GM23338 (cell line): Measurements from ENCODE around the gene BRICD5. TPM values are rescaled to one million over a fixed set of nuclear protein-coding genes. Genes with fewer than 3 reads are reported as not detected.

Experiments
- ATAC-seq: fragments of 200-7000 bp; cut with Tn5 transposase; 3 replicates; pipeline ENCODE4 v1.9.1; 2020
- DNase-seq: peaks from one replicate; pipeline ENCODE4 v3.0.0-alpha.2; 2015; ENCODE audit warnings: low spot score
- H2AFZ ChIP-seq: fragments of 200-600 bp; sonication (generic); 2 replicates; pipeline ENCODE4 v1.8.0; 2016; ENCODE audit warnings: antibody characterized with exemption, mild to moderate bottlenecking, moderate library complexity
- H3F3A ChIP-seq: fragments of 200-600 bp; sonication (generic); replicated peaks from 2 replicates; pipeline ENCODE4 v1.8.0; 2017; ENCODE audit warnings: antibody characterized with exemption, mixed run types, low read depth
- H3K27ac ChIP-seq: fragments of 200-600 bp; sonication (generic); 2 replicates; pipeline ENCODE4 v1.6.1; 2016; ENCODE audit warnings: low read depth
- H3K27me3 ChIP-seq: fragments of 200-600 bp; sonication (generic); 2 replicates; pipeline ENCODE4 v1.8.0; 2016; ENCODE audit warnings: mild to moderate bottlenecking, mixed run types, moderate library complexity; ENCODE audit not compliant: insufficient read depth
- H3K36me3 ChIP-seq: fragments of 200-600 bp; sonication (generic); 2 replicates; pipeline ENCODE4 v1.8.0; 2016; ENCODE audit warnings: mild to moderate bottlenecking; ENCODE audit not compliant: insufficient read depth
- H3K4me1 ChIP-seq: fragments of 200-600 bp; sonication (generic); 2 replicates; pipeline ENCODE4 v1.8.0; 2016; ENCODE audit warnings: mild to moderate bottlenecking, moderate library complexity; ENCODE audit not compliant: insufficient read depth
- H3K4me2 ChIP-seq: fragments of 200-600 bp; sonication (generic); 2 replicates; pipeline ENCODE4 v1.7.1; 2017; ENCODE audit warnings: mixed run types
- H3K4me3 ChIP-seq: fragments of 200-600 bp; sonication (generic); 2 replicates; pipeline ENCODE4 v1.6.1; 2016; ENCODE audit warnings: mixed run types
- H3K79me2 ChIP-seq: fragments of 200-600 bp; sonication (generic); replicated peaks from 2 replicates; pipeline ENCODE4 v1.8.0; 2017; ENCODE audit warnings: mild to moderate bottlenecking; ENCODE audit not compliant: insufficient read depth
- H3K9me2 ChIP-seq: fragments of 200-600 bp; sonication (generic); 2 replicates; pipeline ENCODE4 v1.8.0; 2017; ENCODE audit not compliant: insufficient read depth
- H4K20me1 ChIP-seq: fragments of 200-600 bp; sonication (generic); replicated peaks from 2 replicates; pipeline ENCODE4 v1.8.0; 2017; ENCODE audit warnings: mild to moderate bottlenecking; ENCODE audit not compliant: insufficient read depth
- H3K27ac Mint-ChIP-seq: 2 replicates; pipeline ENCODE4 v1.8.0; 2020; ENCODE audit warnings: inconsistent platforms, mild to moderate bottlenecking, moderate library complexity, mixed read lengths
- H3K27me3 Mint-ChIP-seq: 3 replicates; pipeline ENCODE4 v1.8.0; 2022; ENCODE audit warnings: low read depth, mild to moderate bottlenecking, moderate library complexity, mixed read lengths, inconsistent platforms; ENCODE audit not compliant: insufficient read depth, poor library complexity
- H3K36me3 Mint-ChIP-seq: 3 replicates; pipeline ENCODE4 v1.8.0; 2021; ENCODE audit warnings: low read depth, mild to moderate bottlenecking, inconsistent platforms, moderate library complexity, mixed read lengths
- H3K4me1 Mint-ChIP-seq: 3 replicates; pipeline ENCODE4 v1.8.0; 2020; ENCODE audit warnings: mild to moderate bottlenecking, inconsistent platforms, mixed read lengths
- H3K4me3 Mint-ChIP-seq: 3 replicates; pipeline ENCODE4 v1.8.0; 2021; ENCODE audit warnings: moderate library complexity, mild to moderate bottlenecking, inconsistent platforms, mixed read lengths
- H3K9me3 Mint-ChIP-seq: 3 replicates; pipeline ENCODE4 v1.8.0; 2020; ENCODE audit warnings: moderate library complexity, mild to moderate bottlenecking, inconsistent platforms, mixed read lengths
- CREB1 ChIP-seq: fragments of 250-450 bp; sonication (Bioruptor Pico); IDR thresholded peaks from 2 replicates; pipeline ENCODE4 v1.5.0; 2020; ENCODE audit warnings: low read depth, mild to moderate bottlenecking, moderate library complexity
- EZH2 ChIP-seq: fragments of 200-600 bp; sonication (generic); IDR thresholded peaks from one replicate; pipeline ENCODE4 v1.8.0; 2017; ENCODE audit warnings: antibody characterized with exemption, mild to moderate bottlenecking, low read depth; ENCODE audit not compliant: unreplicated experiment
- EZH2phosphoT487 ChIP-seq: fragments of 200-600 bp; sonication (generic); IDR thresholded peaks from one replicate; pipeline ENCODE4 v1.8.1; 2018; ENCODE audit warnings: antibody characterized with exemption; ENCODE audit not compliant: unreplicated experiment
- JUNB ChIP-seq: IDR thresholded peaks from one replicate; pipeline ENCODE4 v1.6.1; 2016; ENCODE audit warnings: antibody characterized with exemption; ENCODE audit not compliant: unreplicated experiment
- NANOG ChIP-seq: IDR thresholded peaks from 2 replicates; pipeline ENCODE4 v1.6.1; 2016; ENCODE audit warnings: antibody characterized with exemption, borderline replicate concordance
- POLR2AphosphoS5 ChIP-seq: IDR thresholded peaks from 2 replicates; pipeline ENCODE4 v1.6.1; 2016; ENCODE audit warnings: antibody characterized with exemption, low read depth
- STAT1 ChIP-seq: IDR thresholded peaks from one replicate; pipeline ENCODE4 v1.6.1; 2016; ENCODE audit warnings: antibody characterized with exemption; ENCODE audit not compliant: unreplicated experiment
- ZNF114 ChIP-seq: fragments of 250-450 bp; sonication (Bioruptor Pico); IDR thresholded peaks from 2 replicates; pipeline ENCODE4 v1.5.0; 2020; ENCODE audit warnings: mild to moderate bottlenecking, moderate library complexity
- ZNF331 ChIP-seq: fragments of 250-450 bp; sonication (Bioruptor Pico); IDR thresholded peaks from 2 replicates; pipeline ENCODE4 v1.5.0; 2020; ENCODE audit warnings: low read depth, mild to moderate bottlenecking, moderate library complexity
- polyA plus RNA-seq: library from polyadenylated mRNA; unstranded; fragments of >200 nt; fragmentation: Nextera tagmentation; extraction: Ambion mirVana; gene quantifications from 2 replicates; pipeline ENCODE4 v1.2.1, GENCODE V29; 2016
- total RNA-seq: library from RNA; depleted of rRNA; stranded (reverse); fragments of >200 nt; shearing (Covaris generic); gene quantifications from 2 replicates; pipeline ENCODE4 v1.2.3, GENCODE V29; 2014
- TF ChIP-seq, protein P1 (sequence below): fragments of 250-450 bp; sonication (Bioruptor Pico); IDR thresholded peaks from 2 replicates; pipeline ENCODE4 v1.5.0; 2020; ENCODE audit warnings: mild to moderate bottlenecking, moderate library complexity
- TF ChIP-seq, protein P2 (sequence below): IDR thresholded peaks from one replicate; pipeline ENCODE4 v1.6.1; 2018; ENCODE audit warnings: antibody characterized with exemption; ENCODE audit not compliant: unreplicated experiment
- TF ChIP-seq, protein P3 (sequence below), 2 experiments: fragments of 200-600 bp in 1 of 2; sonication (generic) in 1 of 2; conservative IDR thresholded peaks; 2 replicates each; pipeline versions ENCODE4 v1.5.1 to v1.6.1; 2016 to 2017; ENCODE audit warnings: antibody characterized with exemption in 2 of 2, low read depth in 2 of 2, mild to moderate bottlenecking in 2 of 2, moderate library complexity in 1 of 2
- TF ChIP-seq, protein P4 (sequence below): IDR thresholded peaks from 2 replicates; pipeline ENCODE4 v1.6.1; 2016; ENCODE audit warnings: antibody characterized with exemption

The BRICD5 gene
- total and polyA plus RNA-seq, 2 experiments from 2014 or later: 5.3 to 6.3 TPM

DNA sequence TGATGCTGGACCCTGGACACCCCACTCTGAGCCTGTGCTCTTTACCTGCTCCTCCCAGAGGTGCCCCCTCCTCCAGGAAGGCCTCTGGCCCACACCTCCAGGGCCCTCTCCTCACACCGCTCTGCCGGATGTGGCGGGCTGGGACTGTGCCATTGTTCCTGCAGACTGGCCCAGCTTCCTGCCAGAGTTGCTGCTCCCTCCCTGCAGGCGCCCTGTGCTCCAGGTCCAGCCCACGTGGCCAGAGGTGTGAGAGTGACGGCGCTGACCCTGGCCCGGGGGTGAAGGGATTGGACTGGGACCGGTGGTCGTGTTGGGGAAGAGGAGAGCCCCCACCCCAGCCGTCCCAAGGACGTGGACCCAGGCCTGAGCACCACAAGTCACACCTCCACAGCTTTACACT is 18.4 kb upstream of the BRICD5 start:
- no peak overlapping the region for H3K4me3 Mint-ChIP-seq
- ATAC-seq: no peak
- TF ChIP-seq, protein P1, sequence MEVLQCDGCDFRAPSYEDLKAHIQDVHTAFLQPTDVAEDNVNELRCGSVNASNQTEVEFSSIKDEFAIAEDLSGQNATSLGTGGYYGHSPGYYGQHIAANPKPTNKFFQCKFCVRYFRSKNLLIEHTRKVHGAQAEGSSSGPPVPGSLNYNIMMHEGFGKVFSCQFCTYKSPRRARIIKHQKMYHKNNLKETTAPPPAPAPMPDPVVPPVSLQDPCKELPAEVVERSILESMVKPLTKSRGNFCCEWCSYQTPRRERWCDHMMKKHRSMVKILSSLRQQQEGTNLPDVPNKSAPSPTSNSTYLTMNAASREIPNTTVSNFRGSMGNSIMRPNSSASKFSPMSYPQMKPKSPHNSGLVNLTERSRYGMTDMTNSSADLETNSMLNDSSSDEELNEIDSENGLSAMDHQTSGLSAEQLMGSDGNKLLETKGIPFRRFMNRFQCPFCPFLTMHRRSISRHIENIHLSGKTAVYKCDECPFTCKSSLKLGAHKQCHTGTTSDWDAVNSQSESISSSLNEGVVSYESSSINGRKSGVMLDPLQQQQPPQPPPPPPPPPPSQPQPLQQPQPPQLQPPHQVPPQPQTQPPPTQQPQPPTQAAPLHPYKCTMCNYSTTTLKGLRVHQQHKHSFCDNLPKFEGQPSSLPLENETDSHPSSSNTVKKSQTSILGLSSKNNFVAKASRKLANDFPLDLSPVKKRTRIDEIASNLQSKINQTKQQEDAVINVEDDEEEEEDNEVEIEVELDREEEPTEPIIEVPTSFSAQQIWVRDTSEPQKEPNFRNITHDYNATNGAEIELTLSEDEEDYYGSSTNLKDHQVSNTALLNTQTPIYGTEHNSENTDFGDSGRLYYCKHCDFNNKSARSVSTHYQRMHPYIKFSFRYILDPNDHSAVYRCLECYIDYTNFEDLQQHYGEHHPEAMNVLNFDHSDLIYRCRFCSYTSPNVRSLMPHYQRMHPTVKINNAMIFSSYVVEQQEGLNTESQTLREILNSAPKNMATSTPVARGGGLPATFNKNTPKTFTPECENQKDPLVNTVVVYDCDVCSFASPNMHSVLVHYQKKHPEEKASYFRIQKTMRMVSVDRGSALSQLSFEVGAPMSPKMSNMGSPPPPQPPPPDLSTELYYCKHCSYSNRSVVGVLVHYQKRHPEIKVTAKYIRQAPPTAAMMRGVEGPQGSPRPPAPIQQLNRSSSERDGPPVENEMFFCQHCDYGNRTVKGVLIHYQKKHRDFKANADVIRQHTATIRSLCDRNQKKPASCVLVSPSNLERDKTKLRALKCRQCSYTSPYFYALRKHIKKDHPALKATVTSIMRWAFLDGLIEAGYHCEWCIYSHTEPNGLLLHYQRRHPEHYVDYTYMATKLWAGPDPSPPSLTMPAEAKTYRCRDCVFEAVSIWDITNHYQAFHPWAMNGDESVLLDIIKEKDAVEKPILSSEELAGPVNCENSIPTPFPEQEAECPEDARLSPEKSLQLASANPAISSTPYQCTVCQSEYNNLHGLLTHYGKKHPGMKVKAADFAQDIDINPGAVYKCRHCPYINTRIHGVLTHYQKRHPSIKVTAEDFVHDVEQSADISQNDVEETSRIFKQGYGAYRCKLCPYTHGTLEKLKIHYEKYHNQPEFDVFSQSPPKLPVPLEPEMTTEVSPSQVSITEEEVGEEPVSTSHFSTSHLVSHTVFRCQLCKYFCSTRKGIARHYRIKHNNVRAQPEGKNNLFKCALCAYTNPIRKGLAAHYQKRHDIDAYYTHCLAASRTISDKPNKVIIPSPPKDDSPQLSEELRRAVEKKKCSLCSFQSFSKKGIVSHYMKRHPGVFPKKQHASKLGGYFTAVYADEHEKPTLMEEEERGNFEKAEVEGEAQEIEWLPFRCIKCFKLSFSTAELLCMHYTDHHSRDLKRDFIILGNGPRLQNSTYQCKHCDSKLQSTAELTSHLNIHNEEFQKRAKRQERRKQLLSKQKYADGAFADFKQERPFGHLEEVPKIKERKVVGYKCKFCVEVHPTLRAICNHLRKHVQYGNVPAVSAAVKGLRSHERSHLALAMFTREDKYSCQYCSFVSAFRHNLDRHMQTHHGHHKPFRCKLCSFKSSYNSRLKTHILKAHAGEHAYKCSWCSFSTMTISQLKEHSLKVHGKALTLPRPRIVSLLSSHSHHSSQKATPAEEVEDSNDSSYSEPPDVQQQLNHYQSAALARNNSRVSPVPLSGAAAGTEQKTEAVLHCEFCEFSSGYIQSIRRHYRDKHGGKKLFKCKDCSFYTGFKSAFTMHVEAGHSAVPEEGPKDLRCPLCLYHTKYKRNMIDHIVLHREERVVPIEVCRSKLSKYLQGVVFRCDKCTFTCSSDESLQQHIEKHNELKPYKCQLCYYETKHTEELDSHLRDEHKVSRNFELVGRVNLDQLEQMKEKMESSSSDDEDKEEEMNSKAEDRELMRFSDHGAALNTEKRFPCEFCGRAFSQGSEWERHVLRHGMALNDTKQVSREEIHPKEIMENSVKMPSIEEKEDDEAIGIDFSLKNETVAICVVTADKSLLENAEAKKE (CRISPR knock-in tag): no peak
- no peak for TF ChIP-seq STAT1
- no peak for TF ChIP-seq ZNF331 (CRISPR knock-in tag)
- TF ChIP-seq NANOG: no peak
- no peak for TF ChIP-seq JUNB
- TF ChIP-seq, protein P2, sequence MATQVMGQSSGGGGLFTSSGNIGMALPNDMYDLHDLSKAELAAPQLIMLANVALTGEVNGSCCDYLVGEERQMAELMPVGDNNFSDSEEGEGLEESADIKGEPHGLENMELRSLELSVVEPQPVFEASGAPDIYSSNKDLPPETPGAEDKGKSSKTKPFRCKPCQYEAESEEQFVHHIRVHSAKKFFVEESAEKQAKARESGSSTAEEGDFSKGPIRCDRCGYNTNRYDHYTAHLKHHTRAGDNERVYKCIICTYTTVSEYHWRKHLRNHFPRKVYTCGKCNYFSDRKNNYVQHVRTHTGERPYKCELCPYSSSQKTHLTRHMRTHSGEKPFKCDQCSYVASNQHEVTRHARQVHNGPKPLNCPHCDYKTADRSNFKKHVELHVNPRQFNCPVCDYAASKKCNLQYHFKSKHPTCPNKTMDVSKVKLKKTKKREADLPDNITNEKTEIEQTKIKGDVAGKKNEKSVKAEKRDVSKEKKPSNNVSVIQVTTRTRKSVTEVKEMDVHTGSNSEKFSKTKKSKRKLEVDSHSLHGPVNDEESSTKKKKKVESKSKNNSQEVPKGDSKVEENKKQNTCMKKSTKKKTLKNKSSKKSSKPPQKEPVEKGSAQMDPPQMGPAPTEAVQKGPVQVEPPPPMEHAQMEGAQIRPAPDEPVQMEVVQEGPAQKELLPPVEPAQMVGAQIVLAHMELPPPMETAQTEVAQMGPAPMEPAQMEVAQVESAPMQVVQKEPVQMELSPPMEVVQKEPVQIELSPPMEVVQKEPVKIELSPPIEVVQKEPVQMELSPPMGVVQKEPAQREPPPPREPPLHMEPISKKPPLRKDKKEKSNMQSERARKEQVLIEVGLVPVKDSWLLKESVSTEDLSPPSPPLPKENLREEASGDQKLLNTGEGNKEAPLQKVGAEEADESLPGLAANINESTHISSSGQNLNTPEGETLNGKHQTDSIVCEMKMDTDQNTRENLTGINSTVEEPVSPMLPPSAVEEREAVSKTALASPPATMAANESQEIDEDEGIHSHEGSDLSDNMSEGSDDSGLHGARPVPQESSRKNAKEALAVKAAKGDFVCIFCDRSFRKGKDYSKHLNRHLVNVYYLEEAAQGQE: no peak
- TF ChIP-seq EZH2: no peak
- TF ChIP-seq POLR2AphosphoS5: no peak
- TF ChIP-seq, protein P3, sequence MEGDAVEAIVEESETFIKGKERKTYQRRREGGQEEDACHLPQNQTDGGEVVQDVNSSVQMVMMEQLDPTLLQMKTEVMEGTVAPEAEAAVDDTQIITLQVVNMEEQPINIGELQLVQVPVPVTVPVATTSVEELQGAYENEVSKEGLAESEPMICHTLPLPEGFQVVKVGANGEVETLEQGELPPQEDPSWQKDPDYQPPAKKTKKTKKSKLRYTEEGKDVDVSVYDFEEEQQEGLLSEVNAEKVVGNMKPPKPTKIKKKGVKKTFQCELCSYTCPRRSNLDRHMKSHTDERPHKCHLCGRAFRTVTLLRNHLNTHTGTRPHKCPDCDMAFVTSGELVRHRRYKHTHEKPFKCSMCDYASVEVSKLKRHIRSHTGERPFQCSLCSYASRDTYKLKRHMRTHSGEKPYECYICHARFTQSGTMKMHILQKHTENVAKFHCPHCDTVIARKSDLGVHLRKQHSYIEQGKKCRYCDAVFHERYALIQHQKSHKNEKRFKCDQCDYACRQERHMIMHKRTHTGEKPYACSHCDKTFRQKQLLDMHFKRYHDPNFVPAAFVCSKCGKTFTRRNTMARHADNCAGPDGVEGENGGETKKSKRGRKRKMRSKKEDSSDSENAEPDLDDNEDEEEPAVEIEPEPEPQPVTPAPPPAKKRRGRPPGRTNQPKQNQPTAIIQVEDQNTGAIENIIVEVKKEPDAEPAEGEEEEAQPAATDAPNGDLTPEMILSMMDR (conservative IDR thresholded peaks at IDR 0.05; ENCODE audit: low read depth in 2 of 2): no peak
- TF ChIP-seq CREB1 (CRISPR knock-in tag): no peak
- TF ChIP-seq EZH2phosphoT487: no peak
- TF ChIP-seq, protein P4, sequence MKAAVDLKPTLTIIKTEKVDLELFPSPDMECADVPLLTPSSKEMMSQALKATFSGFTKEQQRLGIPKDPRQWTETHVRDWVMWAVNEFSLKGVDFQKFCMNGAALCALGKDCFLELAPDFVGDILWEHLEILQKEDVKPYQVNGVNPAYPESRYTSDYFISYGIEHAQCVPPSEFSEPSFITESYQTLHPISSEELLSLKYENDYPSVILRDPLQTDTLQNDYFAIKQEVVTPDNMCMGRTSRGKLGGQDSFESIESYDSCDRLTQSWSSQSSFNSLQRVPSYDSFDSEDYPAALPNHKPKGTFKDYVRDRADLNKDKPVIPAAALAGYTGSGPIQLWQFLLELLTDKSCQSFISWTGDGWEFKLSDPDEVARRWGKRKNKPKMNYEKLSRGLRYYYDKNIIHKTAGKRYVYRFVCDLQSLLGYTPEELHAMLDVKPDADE: no peak
- TF ChIP-seq ZNF114 (CRISPR knock-in tag): no peak
- peaks cover 6% of the 10 kb centered on the region; the same call in 2 of the 3 replicates for H3K36me3 Mint-ChIP-seq
- H3K36me3 ChIP-seq: 0 out of 2 replicates have a peak, but pooled peaks cover 5% of the 10 kb centered on the region
- H2AFZ ChIP-seq: no peak overlapping the region
- H3K27ac ChIP-seq: no peak overlapping the region
- no peaks in the 10 kb centered on the region for H3K9me2 ChIP-seq
- peaks cover 3% of the 10 kb centered on the region; the same call in 1 of the 2 replicates for H3F3A ChIP-seq
- H4K20me1 ChIP-seq: peaks cover 5% of the 10 kb centered on the region
- peaks cover 40% of the 10 kb centered on the region for H3K79me2 ChIP-seq
- no peak overlapping the region for H3K4me2 ChIP-seq
- H3K4me1 ChIP-seq: no peaks in the 10 kb centered on the region; the same call in 1 of the 2 replicates
- H3K27me3 ChIP-seq: no peaks in the 10 kb centered on the region
- no peak overlapping the region for H3K27ac Mint-ChIP-seq
- H3K4me3 ChIP-seq: no peak overlapping the region
- H3K4me1 Mint-ChIP-seq: no peaks in the 10 kb centered on the region; the same call in 2 of the 3 replicates
- DNase-seq: no peak
- no peaks in the 10 kb centered on the region for H3K9me3 Mint-ChIP-seq
- H3K27me3 Mint-ChIP-seq: peaks cover 17% of the 10 kb centered on the region
